Panc1 (cell line): ENCODE measurements around the gene MAT2A.

Experiments used
- POLR2AphosphoS5 ChIP-seq: IDR thresholded peaks from 2 replicates; pipeline ENCODE4 v1.6.1; 2012; ENCODE audit warnings: mild to moderate bottlenecking, low read depth, low read length, moderate library complexity
- SIN3A ChIP-seq: IDR thresholded peaks from 2 replicates; pipeline ENCODE4 v1.6.1; 2012; ENCODE audit warnings: low read depth, mild to moderate bottlenecking, low read length, moderate library complexity, borderline replicate concordance; ENCODE audit not compliant: insufficient read depth
- TCF7L2 ChIP-seq: IDR thresholded peaks from 2 replicates; pipeline ENCODE4 v1.6.1; 2011; ENCODE audit warnings: mild to moderate bottlenecking, low read depth, low read length, inconsistent platforms
- TF ChIP-seq, protein P1 (sequence below): fragments of 450-650 bp; IDR thresholded peaks from 2 replicates; pipeline ENCODE4 v1.5.1; 2017; ENCODE audit warnings: mild to moderate bottlenecking
- TF ChIP-seq, protein P2 (sequence below), 2 experiments: IDR thresholded peaks; 2 replicates each; pipeline ENCODE4 v1.6.1; 2011 to 2012; ENCODE audit warnings: low read depth in 2 of 2, control low read depth in 1 of 2, low read length in 1 of 2, mild to moderate bottlenecking in 1 of 2, moderate library complexity in 1 of 2; ENCODE audit not compliant: insufficient read depth in 1 of 2

- TF ChIP-seq, protein P1, sequence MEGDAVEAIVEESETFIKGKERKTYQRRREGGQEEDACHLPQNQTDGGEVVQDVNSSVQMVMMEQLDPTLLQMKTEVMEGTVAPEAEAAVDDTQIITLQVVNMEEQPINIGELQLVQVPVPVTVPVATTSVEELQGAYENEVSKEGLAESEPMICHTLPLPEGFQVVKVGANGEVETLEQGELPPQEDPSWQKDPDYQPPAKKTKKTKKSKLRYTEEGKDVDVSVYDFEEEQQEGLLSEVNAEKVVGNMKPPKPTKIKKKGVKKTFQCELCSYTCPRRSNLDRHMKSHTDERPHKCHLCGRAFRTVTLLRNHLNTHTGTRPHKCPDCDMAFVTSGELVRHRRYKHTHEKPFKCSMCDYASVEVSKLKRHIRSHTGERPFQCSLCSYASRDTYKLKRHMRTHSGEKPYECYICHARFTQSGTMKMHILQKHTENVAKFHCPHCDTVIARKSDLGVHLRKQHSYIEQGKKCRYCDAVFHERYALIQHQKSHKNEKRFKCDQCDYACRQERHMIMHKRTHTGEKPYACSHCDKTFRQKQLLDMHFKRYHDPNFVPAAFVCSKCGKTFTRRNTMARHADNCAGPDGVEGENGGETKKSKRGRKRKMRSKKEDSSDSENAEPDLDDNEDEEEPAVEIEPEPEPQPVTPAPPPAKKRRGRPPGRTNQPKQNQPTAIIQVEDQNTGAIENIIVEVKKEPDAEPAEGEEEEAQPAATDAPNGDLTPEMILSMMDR = no peak
- no peak for TF ChIP-seq POLR2AphosphoS5
- TF ChIP-seq SIN3A = no peak
- TF ChIP-seq, protein P2, sequence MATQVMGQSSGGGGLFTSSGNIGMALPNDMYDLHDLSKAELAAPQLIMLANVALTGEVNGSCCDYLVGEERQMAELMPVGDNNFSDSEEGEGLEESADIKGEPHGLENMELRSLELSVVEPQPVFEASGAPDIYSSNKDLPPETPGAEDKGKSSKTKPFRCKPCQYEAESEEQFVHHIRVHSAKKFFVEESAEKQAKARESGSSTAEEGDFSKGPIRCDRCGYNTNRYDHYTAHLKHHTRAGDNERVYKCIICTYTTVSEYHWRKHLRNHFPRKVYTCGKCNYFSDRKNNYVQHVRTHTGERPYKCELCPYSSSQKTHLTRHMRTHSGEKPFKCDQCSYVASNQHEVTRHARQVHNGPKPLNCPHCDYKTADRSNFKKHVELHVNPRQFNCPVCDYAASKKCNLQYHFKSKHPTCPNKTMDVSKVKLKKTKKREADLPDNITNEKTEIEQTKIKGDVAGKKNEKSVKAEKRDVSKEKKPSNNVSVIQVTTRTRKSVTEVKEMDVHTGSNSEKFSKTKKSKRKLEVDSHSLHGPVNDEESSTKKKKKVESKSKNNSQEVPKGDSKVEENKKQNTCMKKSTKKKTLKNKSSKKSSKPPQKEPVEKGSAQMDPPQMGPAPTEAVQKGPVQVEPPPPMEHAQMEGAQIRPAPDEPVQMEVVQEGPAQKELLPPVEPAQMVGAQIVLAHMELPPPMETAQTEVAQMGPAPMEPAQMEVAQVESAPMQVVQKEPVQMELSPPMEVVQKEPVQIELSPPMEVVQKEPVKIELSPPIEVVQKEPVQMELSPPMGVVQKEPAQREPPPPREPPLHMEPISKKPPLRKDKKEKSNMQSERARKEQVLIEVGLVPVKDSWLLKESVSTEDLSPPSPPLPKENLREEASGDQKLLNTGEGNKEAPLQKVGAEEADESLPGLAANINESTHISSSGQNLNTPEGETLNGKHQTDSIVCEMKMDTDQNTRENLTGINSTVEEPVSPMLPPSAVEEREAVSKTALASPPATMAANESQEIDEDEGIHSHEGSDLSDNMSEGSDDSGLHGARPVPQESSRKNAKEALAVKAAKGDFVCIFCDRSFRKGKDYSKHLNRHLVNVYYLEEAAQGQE (IDR thresholded peaks at IDR 0.05; ENCODE audit: insufficient read depth in 1 of 2, low read depth in 2 of 2, low read length in 1 of 2) = no peak
- no peak for TF ChIP-seq TCF7L2
Observed at GRCh38 chr2:85575739-85576138, 36.8 kb downstream of the MAT2A start.
